A673 (cell line): Measurements from ENCODE around the gene MAL.

ENCODE experiments used
- EZH2 ChIP-seq: fragments of 200-600 bp; sonication (generic); IDR thresholded peaks from 2 replicates; pipeline ENCODE4 v1.6.1; 2017; ENCODE audit warnings: borderline replicate concordance, low read depth, mild to moderate bottlenecking, mixed read lengths, antibody characterized with exemption, low read length; ENCODE audit not compliant: poor library complexity, severe bottlenecking
- TF ChIP-seq, protein P1 (sequence below): fragments of 300-800, 200-600 bp; sonication (generic); conservative IDR thresholded peaks from 2 replicates; pipeline ENCODE4 v1.5.1; 2017; ENCODE audit warnings: low read depth, mild to moderate bottlenecking, antibody characterized with exemption, low read length, moderate library complexity, mixed read lengths

DNA sequence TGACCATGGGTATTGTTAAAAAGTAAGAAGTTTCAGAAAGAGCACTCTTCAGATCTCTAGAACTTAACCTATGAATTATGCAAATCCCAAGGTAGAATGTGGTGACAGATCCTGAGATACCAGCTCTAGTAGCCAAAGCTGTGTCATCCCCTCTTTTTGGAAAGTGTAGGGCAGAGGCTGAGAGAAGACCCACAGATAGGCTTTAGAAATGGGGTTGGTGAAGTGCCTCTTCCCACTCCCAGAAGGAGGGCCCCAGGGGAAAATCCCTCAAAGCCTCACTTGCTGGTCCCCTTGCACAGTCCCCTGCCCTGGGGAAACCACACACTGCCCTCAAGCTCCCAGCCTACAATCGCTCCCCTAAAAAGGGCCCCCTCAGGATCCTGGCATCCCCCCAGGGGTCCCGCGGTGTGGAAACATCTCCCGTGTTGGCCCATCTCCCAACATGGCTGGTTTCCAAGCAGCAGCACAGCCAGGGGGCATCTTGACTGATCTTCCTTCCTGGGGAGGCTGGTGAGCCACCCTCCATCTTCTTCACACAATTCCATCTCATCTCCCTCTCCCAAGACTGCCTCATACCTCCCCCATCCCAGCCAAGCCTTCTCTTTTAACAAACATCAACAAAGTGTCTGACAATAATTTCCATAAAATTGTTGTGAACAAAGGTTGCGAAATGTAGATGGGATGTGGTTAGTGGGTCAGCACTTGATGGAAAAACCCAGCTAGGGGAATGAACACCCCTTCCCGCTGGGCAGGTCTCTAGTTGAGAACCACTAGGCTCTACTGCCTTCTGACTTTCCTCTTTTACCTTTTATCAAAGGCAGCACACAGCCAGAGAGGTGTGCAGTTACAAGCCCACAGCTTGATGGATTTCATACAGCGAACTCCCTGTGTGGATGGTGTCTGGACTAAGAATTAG lies 25.1 kb downstream of the MAL start:
- TF ChIP-seq, protein P1, sequence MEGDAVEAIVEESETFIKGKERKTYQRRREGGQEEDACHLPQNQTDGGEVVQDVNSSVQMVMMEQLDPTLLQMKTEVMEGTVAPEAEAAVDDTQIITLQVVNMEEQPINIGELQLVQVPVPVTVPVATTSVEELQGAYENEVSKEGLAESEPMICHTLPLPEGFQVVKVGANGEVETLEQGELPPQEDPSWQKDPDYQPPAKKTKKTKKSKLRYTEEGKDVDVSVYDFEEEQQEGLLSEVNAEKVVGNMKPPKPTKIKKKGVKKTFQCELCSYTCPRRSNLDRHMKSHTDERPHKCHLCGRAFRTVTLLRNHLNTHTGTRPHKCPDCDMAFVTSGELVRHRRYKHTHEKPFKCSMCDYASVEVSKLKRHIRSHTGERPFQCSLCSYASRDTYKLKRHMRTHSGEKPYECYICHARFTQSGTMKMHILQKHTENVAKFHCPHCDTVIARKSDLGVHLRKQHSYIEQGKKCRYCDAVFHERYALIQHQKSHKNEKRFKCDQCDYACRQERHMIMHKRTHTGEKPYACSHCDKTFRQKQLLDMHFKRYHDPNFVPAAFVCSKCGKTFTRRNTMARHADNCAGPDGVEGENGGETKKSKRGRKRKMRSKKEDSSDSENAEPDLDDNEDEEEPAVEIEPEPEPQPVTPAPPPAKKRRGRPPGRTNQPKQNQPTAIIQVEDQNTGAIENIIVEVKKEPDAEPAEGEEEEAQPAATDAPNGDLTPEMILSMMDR, result no peak
- no peak for TF ChIP-seq EZH2
